Osteoblast (primary cell): ENCODE measurements around the gene CRYAA. TPM values are rescaled to one million over a fixed set of nuclear protein-coding genes. Genes with fewer than 3 reads are reported as not detected.

ENCODE experiments used
- DNase-seq: peaks from one replicate; pipeline ENCODE4 v3.0.0; 2011; ENCODE audit warnings: low spot score, mixed read lengths; ENCODE audit not compliant: insufficient read length; ENCODE audit errors: missing footprints
- H2AFZ ChIP-seq: 2 replicates; pipeline ENCODE4 v1.6.0; 2011; ENCODE audit warnings: mild to moderate bottlenecking, low read length
- H3K27ac ChIP-seq: 2 replicates; pipeline ENCODE4 v1.5.1; 2011; ENCODE audit warnings: mild to moderate bottlenecking, low read depth, low read length, moderate library complexity
- H3K27me3 ChIP-seq: 2 replicates; pipeline ENCODE4 v1.6.0; 2012; ENCODE audit warnings: mild to moderate bottlenecking, control low read depth, inconsistent platforms, low read length, moderate library complexity; ENCODE audit not compliant: insufficient read depth
- H3K36me3 ChIP-seq: 2 replicates; pipeline ENCODE4 v1.5.1; 2011; ENCODE audit warnings: mild to moderate bottlenecking, low read length, control low read depth, moderate library complexity; ENCODE audit not compliant: insufficient read depth
- H3K4me1 ChIP-seq: 2 replicates; pipeline ENCODE4 v1.5.1; 2011; ENCODE audit warnings: mild to moderate bottlenecking, low read length, control low read depth, moderate library complexity; ENCODE audit not compliant: insufficient read depth
- H3K4me2 ChIP-seq: 2 replicates; pipeline ENCODE4 v1.6.0; 2011; ENCODE audit warnings: mild to moderate bottlenecking, low read length; ENCODE audit not compliant: insufficient read depth
- H3K4me3 ChIP-seq: fragments of 200-600 bp; sonication (generic); 3 replicates; pipeline ENCODE4 v1.5.1; 2012; ENCODE audit warnings: mild to moderate bottlenecking, low read length, inconsistent platforms; ENCODE audit not compliant: insufficient read depth
- H3K79me2 ChIP-seq: 2 replicates; pipeline ENCODE4 v1.6.0; 2012; ENCODE audit warnings: mild to moderate bottlenecking, low read length, control low read depth, inconsistent platforms; ENCODE audit not compliant: insufficient read depth
- H3K9me3 ChIP-seq: 2 replicates; pipeline ENCODE4 v1.5.1; 2011; ENCODE audit warnings: low read depth, low read length, control low read depth
- H4K20me1 ChIP-seq: 2 replicates; pipeline ENCODE4 v1.6.0; 2012; ENCODE audit warnings: mild to moderate bottlenecking, low read length, control low read depth; ENCODE audit not compliant: insufficient read depth
- total RNA-seq: library from RNA; depleted of rRNA; stranded (reverse); fragments of >200 nt; gene quantifications from 2 replicates; pipeline ENCODE4 v1.2.3, GENCODE V29; 2012
- TF ChIP-seq, protein P1 (sequence below): IDR thresholded peaks from 2 replicates; pipeline ENCODE4 v1.5.1; 2011; ENCODE audit warnings: mild to moderate bottlenecking, low read depth, low read length, moderate library complexity; ENCODE audit errors: extremely low read depth

CRYAA gene
- total RNA-seq, 1 donor = not detected

DNA sequence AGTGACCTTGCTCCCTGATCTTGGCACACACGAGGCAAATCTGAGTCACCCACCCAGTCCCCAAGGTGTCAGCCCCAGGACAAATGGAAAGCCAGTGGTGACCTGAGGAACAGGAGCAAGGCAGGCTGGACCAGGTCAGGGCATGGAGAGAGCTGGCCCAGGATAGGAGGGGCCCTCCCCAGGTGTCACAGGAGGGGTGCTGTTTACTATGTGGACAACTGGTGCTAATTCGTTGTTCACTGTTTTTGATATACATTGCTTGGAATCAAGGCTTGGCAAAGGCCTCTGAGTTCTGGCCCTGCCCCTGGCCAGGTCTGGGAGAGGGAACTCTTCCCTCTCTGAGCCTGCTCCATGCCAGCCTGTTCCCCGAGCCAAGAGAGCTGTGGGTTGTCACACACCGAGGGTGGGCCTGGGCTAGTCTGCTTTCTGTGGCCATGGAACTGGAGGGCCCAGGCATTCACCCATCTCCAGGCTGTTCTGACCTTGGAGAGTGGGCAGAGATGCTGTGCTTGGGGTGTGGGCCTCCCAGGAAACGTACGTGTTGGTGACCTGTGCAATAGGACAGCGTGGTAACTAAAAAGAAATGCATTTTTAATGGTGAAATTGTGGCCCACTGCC, 41.8 kb downstream of the CRYAA start:
- H4K20me1 ChIP-seq = no peaks in the 10 kb centered on the region
- no peaks in the 10 kb centered on the region for H3K9me3 ChIP-seq
- H3K36me3 ChIP-seq = no peaks in the 10 kb centered on the region
- no peak overlapping the region for H3K27ac ChIP-seq
- H3K79me2 ChIP-seq = no peaks in the 10 kb centered on the region
- peaks cover 13% of the 10 kb centered on the region for H3K27me3 ChIP-seq
- no peak overlapping the region for H2AFZ ChIP-seq
- H3K4me3 ChIP-seq = no peak overlapping the region
- TF ChIP-seq, protein P1, sequence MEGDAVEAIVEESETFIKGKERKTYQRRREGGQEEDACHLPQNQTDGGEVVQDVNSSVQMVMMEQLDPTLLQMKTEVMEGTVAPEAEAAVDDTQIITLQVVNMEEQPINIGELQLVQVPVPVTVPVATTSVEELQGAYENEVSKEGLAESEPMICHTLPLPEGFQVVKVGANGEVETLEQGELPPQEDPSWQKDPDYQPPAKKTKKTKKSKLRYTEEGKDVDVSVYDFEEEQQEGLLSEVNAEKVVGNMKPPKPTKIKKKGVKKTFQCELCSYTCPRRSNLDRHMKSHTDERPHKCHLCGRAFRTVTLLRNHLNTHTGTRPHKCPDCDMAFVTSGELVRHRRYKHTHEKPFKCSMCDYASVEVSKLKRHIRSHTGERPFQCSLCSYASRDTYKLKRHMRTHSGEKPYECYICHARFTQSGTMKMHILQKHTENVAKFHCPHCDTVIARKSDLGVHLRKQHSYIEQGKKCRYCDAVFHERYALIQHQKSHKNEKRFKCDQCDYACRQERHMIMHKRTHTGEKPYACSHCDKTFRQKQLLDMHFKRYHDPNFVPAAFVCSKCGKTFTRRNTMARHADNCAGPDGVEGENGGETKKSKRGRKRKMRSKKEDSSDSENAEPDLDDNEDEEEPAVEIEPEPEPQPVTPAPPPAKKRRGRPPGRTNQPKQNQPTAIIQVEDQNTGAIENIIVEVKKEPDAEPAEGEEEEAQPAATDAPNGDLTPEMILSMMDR = no peak
- peak; percentile 59 for DNase-seq
- H3K4me1 ChIP-seq = no peaks in the 10 kb centered on the region
- no peak overlapping the region for H3K4me2 ChIP-seq

DNA sequence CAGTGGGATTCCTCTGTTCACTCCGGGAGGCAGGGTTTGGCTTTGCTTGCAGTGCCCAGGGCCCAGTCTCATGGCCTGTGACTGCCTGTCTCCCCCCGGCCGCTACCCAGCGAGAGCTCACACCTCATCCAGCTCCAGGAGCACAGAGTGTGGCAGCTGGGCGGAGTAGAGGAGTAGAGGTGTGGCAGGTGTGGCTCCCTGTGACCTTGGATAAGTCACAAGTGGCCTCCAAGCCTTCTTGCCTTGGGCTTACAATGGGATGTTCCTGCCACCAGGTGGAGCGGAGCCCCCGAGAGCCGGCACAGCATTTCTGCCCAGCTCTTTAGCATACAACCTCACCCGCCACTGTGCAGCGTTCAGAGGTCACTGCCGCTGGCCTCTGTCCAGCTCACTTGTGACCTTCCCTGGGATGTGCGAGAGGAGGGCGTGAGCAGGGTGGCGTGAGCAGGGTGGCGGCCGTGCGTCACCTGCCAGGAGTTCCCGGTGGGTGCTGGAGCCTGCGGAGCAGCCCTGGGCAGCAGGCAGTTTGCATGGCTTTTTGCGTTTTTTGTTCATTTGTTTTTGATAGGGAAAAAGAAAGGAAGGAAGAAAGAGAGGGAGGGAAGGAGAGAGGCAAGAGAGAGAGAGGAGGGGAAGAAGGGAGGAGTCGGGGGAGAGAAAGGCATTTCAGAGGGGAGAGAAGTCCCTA, 42.4 kb downstream of the CRYAA start:
- Histone ChIP-seq H3K9me3 (no peaks in the 10 kb centered on the region), H3K4me1 (no peaks in the 10 kb centered on the region), H3K27me3 (peaks cover 10% of the 10 kb centered on the region), H4K20me1 (no peaks in the 10 kb centered on the region), H2AFZ (no peak overlapping the region), H3K79me2 (no peaks in the 10 kb centered on the region), H3K36me3 (no peaks in the 10 kb centered on the region), H3K4me3 (no peak overlapping the region), H3K4me2 (no peak overlapping the region), H3K27ac (no peak overlapping the region)
- TF ChIP-seq, protein P1 = peak; percentile 16
- DNase-seq = peak; percentile 35

DNA sequence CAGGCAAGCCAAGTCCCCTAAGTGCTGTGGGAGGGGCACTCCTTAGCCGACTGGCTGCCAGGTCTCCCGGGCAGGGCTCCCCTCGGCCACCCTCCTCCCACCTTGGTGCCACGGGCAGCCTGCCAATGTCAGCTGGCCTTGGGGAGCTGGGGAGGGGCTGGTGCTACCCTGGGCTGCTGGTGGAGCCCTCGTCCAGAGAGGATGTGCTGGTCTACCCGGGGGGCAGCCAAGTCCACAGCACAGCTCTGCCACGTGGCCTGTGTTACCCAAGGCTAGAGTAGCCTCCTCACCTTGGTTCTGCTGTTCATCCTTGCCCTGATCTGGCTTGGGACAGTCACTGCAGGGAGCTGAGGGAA, 42.9 kb downstream of the CRYAA start:
- Histone ChIP-seq H3K36me3 (no peaks in the 10 kb centered on the region), H3K4me2 (no peak overlapping the region), H3K27ac (no peak overlapping the region), H3K27me3 (peaks cover 5% of the 10 kb centered on the region), H3K4me3 (no peak overlapping the region), H3K79me2 (no peaks in the 10 kb centered on the region), H3K9me3 (no peaks in the 10 kb centered on the region), H4K20me1 (no peaks in the 10 kb centered on the region), H3K4me1 (no peaks in the 10 kb centered on the region), H2AFZ (no peak overlapping the region)
- TF ChIP-seq, protein P1 = no peak
- peak; percentile 19 for DNase-seq

Other genes starting within 250 kb of the CRYAA start
- gene ERVH48-1, start 243.4 kb upstream of the CRYAA start, total RNA-seq = not detected in 2 replicates
- gene PKNOX1, start 194.4 kb upstream of the CRYAA start, total RNA-seq = 11.9 and 15.9 TPM in 2 replicates
- gene CBS, start 93.2 kb upstream of the CRYAA start, total RNA-seq = 26.1 and 30.6 TPM in 2 replicates
- 18.3 and 26.4 TPM in 2 replicates for gene U2AF1, start 61.4 kb upstream of the CRYAA start, total RNA-seq